ENCODE measurements around the gene RPL31.
A peak's percentile ranks its signal among the peaks of the same experiment; 100 is the strongest.

Gene RPL31

DNA sequence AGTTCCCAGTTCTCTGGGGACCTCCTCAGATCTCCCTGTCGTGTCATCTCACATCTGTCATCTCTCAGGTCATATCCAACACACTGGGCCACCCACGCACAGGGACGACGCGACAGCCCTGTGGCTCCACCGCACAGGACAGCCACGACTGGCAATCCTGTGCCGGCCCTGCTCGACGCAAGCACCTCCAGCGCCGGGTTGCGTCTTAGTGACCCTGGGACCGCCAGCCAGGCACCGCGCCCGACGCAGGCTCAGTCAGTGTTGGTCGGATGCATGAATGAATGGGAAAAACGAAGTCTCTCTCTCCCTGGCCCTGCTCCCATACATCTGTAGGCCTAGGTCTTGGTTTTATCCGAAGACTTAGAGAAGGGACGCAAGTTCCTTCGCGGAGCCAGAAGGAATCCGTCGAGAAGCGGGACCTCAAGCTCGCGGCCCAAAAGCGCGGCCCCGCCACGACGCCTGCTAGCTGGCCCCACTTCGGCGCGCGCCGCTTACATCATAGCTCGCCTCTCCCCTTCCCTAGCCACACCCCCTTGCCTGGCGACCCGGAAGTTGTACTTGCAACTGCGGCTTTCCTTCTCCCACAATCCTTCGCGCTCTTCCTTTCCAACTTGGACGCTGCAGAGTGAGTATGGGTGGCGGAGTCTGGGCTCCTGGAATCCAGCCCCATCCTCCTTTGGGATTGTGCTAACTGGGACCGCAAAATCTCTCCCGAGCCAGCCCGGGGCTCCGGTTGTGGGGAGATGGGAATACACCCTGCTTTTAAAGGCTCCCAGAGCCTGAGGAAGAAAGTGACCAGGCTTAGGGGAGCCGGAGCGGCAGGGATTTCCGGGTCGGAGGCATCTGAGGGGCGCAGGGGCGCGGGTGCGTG, at the start of gene RPL31:
RPL31 (plus strand) TSS at position 599 of the 871 bp plus-strand sequence. CDS start 413 bp downstream, outside the sequence.
- intact Hi-C loops (cut with DNase I) = no loop called here
- DNase-seq = peak; percentile 92 to 99 (median 97)

DNA sequence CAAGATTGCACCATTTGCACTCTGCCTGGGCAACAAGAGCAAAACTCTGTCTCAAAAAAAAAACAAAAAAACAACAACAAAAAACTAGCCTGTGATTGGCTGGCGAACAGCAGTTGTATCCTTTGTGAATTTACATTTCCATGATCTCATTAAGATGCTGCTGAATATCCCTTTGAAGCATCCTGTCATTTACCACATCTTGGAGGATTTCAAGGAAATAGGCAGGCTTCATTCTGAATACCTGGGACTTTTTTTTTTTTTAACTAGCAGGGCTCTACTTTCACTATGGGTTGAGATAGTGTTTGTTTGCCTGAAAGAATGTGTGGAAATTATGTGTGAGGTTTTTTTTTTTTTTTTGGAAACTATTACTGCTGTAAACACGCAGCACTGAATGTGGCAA, 49.6 kb upstream of the RPL31 start:
- intact Hi-C loops (cut with DNase I) = no loop called here
- no peak for DNase-seq

DNA sequence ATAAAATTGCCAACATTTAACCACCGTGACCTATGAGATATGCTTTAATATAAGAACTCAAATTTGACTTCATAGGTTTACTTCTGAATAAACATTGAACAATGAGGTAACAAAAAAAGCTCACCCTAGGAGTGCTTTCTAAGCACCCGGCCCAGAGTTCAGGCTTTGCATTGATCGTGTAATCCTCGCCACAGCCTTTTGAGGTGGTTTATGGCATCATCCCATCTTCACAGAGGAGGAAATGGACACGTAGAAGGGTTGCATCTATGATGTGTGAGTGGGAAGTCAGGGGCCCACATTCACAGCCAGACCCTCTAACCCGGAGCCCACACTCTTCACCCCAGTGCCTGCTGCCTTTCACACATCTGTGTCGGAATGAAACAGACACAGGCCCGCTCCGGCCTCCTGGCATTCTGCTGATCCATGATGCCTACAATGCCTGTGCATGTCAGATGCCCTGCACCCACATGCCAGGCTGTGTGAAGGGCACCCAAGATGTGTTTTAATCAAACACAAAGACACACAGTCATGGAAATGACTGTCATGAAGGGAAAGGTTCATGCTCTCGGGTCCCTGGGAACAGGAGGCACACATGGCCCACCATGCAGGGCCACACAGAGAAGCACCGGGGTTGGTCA, 48.6 kb upstream of the RPL31 start:
- no peak for DNase-seq
- intact Hi-C loops (cut with DNase I) = no loop called here

DNA sequence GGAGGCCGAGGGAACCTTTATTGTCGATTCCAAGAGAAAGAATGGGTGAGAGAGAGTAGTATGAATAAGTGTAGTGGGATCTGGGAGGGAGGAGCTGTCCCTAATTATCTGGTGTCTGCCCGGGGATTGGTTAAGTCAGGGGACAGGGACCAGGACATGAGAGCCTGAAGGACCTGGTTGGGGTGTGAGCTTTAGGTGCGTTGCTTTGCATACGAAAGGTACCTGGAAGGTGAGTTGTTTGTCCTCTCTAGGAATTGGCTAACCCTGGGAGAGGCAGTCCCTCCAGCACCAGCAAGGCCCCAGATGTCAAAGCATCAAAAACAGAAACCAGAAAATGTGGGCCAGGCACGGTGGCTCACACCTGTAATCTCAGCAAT, 48.1 kb upstream of the RPL31 start:
- no peak for DNase-seq
- intact Hi-C loops (cut with DNase I) = no loop called here

DNA sequence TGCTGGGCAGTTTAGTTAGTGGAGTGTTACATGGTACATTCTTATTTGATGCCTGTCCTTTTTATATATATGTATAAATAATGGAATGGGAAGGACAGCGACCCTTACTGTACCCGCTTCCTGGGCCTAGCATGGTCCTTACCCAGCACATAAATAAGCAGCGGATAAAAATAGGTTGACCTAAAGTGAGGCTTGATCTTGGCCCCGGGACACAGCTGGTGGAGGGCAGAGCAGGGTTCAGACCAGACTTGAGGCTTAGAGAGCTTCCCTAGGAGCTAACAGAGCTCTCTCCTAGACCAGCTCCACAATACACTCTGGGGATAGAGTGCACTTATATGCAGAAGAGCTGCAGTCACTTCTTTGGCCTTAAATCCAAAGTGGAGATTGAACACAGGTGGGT, 46.9 kb upstream of the RPL31 start:
- intact Hi-C loops (cut with DNase I) = no loop called here
- no peak for DNase-seq

DNA sequence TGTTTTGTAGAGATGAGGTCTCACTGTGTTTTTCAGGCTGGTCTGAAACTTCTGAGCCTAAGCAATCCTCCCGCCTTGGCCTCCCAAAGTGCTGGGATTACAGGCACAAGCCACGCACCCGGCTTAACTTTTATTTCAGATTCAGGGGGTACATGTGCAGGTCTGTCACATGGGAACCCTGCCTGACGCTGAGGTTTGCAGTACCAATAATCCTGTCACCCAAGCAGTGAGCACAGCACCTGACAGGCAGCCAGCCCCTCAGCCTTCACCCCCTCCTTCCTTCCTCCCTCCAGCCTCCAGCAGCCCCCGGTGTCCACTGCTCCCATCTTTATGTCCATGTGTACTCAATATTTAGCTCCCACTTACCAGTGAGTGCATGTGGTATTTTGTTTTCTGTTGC, 46.0 kb upstream of the RPL31 start:
- intact Hi-C loops (cut with DNase I) = no loop called here
- DNase-seq = no peak

DNA sequence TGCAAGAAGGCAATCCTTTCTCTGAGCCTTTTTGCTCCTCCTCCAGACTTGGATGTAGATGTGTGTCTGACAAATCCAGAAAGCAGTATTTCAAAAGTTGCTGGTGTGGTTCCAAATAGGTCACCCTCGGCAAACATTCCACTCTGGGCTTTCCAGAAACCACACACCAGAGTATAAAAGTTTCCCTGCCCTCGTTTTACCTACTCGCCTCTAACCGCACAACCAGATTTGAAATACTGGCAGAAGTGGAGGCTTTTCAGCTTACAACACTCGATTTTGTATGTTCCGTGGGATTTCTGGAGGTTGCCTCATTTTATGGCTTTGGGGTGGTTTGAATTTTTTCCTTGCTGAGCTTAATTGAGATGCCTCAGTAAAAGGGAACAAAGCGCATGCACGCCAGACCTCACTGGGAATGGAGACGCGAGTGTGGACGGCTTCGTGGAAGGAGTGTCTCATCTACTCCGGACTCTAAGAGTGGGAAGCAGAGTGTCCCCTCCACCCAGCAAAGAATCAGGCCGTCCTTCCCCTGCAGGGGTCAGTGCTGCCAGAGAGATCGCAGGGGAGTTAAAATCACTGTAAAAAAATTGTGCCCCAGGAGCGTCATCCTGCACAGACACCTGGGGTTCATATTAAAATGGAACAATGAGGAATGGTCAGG, 44.0 kb upstream of the RPL31 start:
- peak in 7 of 42 donors; percentile 21 to 68 (median 32) for DNase-seq
- intact Hi-C loops (cut with DNase I) = no loop called here

DNA sequence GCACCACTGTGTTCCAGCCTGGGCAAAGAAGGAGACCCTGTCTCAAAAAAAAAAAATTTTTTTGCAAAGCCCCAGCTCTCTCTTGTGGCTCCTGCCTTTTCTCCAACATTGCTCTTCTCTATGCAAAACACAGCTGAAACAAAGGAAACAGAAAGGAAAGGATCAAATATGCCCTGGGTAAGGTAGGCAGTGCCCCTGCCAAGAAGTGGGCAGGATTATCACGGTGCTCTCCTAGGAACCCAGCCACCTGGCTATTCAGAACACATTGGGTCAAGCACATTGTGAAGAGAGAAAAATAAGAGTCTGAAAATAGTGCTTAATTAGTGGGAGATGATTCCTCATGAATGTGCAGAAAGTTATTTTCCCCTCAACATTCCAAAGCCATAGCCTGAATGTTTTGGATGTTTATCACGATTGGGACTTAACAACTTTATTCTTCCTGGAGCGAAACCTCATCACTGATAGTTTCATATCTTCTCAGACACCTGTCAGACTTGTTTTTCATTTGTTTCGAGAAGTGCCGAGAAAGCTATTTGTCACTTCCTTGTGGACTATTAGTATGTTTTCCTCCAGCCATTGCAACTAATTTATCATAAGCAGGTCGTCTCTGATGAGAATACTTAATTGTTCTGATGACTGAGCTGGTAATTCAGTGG, 42.7 kb upstream of the RPL31 start:
- DNase-seq = no peak
- intact Hi-C loops (cut with DNase I) = no loop called here

DNA sequence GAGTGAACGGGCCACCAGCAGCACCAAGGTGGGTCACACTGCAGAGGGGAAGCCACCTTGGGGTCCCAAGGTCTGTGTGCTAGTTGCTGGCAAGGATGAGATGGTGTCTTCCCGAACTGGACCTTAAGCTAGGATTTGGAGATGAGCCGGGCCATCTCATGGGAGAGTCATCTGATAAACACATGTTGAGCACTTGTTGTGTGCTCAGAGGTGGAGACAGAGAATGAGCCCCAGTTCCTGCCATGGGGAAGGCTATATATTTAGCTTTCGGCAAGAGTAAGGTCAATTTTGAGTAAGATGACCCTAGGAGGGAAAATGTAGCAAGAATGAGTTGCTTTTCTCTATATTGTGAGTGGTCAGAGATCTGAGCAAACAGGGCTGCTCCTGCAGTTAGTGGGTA, 41.4 kb upstream of the RPL31 start:
- intact Hi-C loops (cut with DNase I) = no loop called here
- no peak for DNase-seq

DNA sequence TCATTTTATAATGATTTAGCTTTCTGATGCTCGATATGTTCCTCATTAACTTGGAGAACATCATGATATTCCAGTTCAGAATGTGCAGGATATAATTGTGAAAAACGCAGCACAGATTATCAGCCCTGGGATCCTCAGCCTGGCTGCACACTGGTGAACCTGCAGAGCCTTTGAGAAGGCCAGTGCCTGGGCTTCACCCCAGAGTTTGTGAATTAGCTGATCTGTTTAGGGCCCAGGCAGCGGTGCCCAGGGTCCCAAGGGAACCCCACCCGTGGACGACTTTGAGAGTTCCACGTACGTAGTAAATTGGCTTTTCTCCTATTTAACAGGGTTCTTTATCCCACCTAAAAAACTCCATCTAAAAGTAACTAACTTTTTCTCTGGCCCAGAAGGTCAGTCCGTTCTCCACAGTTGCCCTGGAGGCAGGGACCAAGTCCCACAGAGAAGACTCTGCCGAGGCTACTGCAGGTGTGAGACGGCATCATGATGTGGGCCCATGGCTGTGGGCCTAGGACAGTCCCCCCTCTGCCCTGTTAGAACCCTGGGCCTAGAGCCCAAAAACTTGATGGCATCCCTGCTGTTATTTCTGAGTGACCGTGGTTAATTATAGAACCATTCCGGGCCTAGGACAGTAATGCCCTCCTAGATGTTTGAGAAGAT, 39.6 kb upstream of the RPL31 start:
- no peak for DNase-seq
- intact Hi-C loops (cut with DNase I) = no loop called here

DNA sequence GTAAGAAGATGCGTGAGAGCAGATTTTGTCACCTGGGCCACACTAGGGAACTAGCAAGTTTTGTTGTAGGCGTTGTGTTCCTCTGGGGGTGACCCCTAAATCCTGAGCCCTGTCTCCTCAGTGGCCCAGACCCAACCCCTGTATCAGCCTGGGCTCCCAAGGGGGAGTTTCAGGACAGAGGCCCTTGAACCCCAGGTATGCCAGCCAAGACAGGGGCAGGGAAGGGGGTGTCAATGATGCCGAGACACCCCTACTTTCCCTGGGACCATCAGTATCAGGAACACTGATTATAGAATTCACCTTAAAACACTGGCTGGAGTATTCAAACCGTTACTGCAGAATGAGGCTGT, 39.1 kb upstream of the RPL31 start:
- DNase-seq = no peak
- intact Hi-C loops (cut with DNase I) = no loop called here

DNA sequence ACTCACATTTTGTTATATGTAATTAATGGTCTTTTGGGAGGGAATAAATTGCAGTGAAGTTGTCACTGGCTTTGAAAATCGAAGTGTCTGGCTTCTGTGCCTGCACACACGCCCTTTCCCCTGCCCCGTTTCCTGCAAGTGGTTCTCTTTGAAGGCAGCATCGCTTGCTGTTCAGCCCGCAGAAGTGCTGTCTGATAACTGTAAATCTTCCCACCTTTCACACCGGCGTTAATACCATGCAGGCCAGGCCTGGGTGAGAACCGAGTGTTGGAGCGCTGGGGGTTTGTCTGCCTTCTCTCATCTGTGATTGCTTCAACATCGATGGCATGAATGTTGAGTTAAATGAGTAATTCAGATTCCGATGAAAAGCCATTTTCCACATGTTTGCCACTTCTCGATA, 37.9 kb upstream of the RPL31 start:
- DNase-seq = no peak
- intact Hi-C loops (cut with DNase I) = no loop called here

DNA sequence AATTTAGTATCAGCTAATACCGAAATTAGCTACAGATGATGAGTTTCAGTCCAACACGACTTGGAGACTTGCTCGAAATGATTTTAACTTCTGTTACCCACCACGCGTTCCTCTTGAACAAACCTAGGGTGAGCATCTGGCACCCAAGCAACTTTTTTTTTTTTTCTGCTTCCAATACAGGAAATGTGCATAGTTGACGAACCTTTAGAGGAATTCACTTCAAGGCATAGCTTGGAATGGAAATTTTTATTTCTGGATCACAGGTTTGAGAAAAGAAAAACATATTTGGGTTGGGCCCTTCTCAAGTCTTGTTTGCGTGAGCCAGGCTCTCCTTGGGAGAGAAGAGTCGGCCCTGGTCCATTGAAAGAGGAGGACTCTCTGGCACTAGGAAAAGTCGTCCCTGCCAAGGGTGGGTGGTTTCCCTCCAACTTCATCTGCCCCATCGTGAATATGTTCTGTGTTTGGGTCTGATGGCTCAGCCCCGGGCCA, 37.4 kb upstream of the RPL31 start:
- no peak for DNase-seq
- intact Hi-C loops (cut with DNase I) = no loop called here

DNA sequence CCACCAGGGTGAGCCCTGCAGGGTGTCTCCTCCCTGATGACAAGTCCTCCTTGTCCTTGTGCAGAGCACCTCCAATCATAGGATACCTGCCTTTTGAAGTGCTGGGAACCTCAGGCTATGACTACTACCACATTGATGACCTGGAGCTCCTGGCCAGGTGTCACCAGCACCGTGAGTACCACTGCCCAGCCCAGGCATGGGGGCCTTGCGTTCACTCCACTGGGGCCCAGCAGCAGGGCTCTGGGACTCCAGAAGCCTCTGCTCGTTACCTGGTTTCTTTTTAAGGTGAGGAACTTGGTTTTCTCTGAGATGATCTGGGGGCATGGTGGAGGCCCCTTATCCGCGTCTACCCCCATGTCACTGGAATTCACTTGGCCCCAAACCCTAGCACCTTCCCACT, 36.5 kb upstream of the RPL31 start:
- intact Hi-C loops (cut with DNase I) = no loop called here
- DNase-seq = no peak

DNA sequence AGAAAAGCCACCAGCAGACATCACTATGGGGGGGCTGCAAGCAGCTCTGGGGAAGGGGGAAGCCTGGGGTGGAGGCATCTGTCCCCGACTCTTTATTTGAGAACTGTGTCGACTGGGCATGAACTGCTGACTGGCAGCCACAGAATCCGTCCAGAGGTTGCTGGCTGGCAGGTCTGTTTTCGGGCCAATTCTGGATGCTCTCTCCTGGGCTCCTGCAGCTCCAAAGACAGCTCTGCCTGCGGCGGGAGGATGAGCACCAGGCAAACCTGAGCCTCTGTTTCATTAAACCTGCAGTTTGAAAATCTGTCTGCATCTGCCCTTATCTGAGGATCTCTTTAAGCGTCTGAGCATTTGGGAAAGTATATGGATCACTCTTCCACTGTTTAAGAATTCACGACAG, 34.4 kb upstream of the RPL31 start:
- intact Hi-C loops (cut with DNase I) = no loop called here
- peak in 6 of 42 donors; percentile 24 to 59 (median 40) for DNase-seq

DNA sequence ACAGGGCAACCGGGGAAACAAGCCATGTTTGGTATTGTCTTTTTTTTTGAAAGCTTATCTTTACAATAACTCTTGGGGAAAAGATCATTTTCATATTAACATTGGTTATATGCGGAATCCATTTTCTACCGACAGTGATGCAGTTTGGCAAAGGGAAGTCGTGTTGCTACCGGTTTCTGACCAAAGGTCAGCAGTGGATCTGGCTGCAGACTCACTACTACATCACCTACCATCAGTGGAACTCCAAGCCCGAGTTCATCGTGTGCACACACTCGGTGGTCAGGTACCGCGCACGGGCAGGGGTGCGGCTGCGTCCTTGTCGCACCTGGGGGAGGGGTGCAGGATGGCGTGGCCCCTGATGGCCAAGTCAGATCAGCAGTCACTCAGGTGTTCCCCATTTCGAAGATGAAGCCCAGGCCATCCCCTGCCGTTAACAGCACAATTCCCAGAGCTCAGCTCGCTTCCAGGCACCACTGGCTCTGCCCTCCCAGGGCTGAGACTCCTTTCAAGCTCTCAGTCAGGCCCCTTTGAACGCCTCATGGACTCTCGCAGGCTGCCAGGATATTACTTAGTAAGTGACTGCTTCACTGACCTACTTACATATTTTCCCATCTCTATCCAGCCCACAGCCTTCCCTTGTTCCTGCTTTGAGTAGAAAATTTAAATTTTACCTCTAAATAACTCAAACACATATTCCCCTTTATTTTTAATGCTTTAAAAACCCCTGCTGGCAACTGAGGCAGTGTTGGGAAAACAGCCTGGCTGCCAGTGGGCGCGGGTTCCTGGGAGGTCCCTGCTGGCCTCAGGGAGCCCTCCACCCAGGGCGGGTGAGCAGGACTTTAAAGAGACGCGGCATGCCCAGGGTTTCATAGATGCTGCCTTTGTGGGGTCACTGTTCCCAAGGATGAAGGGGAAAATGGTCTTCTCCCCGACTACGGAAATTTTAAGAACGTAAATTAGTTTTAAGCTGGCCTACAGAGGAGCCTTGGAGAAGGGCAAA, 33.6 kb upstream of the RPL31 start:
- peak in 6 of 42 donors; percentile 16 to 72 (median 44) for DNase-seq
- intact Hi-C loops (cut with DNase I) = no loop called here

DNA sequence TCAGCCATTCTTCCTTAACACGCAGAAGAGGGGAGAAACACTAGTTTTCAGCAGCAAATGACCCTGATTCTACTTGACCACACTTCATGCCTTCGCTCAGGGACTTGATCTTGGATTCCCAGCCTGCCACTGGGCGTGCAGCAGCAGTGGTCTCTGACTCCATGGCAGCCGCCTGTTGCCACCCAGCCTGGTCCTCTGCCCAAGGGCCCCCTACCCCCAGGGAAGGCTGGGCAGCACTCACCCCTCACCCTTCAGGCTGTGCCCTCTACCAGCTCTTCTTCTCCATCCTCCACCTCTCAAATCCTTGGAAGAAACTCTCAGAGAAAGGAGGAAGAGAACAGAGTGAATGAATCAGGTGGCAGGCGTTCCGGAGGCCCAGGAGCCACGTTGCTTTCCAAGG, 32.1 kb upstream of the RPL31 start:
- DNase-seq = no peak
- intact Hi-C loops (cut with DNase I) = no loop called here

DNA sequence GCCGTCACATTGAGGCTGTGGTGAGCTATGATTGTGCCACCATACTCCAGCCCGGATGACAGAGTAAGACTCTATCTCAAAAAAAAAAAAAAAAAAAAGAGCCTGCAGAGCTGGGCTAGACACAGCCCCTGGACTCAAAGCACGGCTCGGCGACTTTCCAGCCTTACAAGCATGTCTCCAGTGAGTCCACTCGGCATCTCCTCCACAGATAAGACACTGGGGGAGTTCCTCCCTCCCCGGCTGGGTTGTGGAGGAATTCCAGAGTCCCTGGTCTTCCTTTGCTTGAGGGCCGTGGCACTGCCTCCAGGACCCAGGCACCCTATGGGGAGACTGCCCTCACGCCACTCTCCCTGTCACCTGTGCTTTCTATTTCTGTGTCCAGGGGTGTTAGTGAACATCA, 30.9 kb upstream of the RPL31 start:
- DNase-seq = no peak
- intact Hi-C loops (cut with DNase I) = no loop called here

Measured in head of caudate nucleus (tissue), 42 donors.